Stimulated activated CD8-positive, alpha-beta memory T cell treated with anti-CD3 and anti-CD28 coated beads, Interleukin-7, amount 100 ng/mL, for 1 hour (primary cell): ENCODE measurements around the gene NDUFB2.
"Not testable (repeated sequence)": the region's sequence is repeated elsewhere in the genome, so short reads cannot be mapped to it uniquely, and the experiment has no call there.

Experiments
- DNase-seq, 2 donors: peaks; one replicate each; pipeline ENCODE4 v3.0.0-alpha.2; 2020; ENCODE audit warnings: low read depth in 2 of 2

The NDUFB2 gene

DNA sequence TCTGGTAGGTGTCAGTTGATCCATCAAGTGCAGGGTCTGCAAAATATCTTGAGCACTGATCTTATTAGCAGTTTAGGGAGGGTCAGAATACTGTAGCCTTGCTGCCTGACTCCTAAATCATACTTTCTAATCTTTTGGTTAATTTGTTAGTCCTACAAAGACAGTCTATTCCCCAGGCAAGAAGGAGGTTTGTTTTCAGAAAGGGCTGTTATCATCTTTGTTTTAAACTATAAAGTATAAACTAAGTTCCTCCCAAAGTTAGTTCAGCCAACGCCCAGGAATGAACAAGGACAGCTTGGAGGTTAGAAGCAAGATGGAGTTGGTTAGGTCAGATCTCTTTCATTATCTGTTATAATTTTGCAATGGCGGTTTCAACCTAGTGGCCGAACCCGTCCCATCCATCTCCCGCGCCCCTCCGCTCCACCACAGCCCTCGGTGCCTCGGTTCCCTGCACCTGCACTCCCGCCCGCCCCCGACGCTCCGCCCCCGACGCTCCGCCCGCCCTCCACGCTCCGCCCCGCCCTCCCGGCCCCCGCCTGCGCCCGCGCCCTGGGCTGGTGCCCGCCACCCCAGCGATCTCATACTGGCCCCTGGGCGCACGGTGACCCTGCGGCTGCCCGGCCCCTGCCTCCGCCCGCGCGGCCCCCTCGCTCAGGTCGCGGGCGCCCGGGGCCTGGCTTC lies 24.0 kb upstream of the NDUFB2 start, which contains the start of gene ADCK2:
Gene ADCK2 (plus strand): TSS at position 564 of the 681 bp plus-strand sequence. CDS start 386 bp downstream, outside the sequence.
- peak; percentile 17 to 19 for DNase-seq

DNA sequence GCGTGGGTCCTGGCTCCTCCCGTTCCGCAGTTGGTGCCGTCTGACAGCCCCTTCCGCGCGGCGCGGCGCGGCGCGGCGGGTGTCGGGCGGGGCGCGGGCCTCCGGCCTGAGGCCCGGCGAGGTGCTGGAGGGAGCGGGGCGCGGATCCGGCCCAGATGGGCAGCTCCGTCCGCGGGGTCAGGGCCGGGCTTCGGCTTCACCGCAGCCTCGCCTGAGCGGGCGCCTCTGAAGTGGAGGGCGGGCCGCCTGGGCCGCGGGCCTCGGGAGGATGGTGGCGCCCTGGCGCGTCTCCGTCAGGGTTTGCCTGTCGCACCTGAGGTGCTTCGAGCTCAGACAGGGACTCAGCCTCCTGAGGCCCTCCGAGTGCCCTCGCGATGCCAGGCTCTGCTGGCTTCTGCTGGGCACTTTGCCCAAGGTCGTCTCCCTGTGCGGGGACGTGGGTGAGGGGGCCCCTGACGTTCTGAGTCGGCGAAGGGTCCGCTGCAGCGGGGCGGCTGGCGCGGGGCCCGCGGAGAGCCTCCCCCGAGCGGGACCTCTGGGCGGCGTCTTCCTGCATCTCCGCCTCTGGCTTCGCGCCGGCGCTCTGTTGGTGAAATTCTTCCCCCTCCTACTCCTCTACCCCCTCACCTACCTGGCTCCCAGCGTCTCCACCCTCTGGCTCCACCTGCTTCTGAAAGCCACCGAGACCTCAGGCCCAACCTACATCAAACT lies 23.3 kb upstream of the NDUFB2 start:
- DNase-seq: peak; percentile 9 to 23

DNA sequence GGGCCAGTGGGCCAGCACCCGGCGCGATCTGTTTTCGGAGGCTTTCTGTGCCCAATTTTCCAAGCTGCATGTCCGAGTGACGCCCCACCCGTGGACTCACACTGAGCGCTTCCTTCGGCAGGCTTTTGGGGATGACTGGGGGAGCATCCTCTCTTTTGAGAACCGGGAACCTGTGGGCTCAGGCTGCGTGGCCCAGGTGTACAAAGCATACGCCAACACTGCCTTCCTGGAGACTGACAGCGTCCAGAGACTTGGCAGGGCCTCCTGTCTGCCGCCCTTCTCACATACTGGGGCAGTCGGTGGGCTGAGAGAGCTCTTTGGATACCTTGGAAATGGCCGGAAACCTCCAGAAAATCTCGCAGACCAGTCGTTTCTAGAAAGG lies 22.7 kb upstream of the NDUFB2 start:
- no peak for DNase-seq

GRCh38 chr7:140674356-140674800 lies 22.1 kb upstream of the NDUFB2 start:
- no peak for DNase-seq

- DNase-seq: no peak
Observed at GRCh38 chr7:140674899-140675701, 21.4 kb upstream of the NDUFB2 start.

DNA sequence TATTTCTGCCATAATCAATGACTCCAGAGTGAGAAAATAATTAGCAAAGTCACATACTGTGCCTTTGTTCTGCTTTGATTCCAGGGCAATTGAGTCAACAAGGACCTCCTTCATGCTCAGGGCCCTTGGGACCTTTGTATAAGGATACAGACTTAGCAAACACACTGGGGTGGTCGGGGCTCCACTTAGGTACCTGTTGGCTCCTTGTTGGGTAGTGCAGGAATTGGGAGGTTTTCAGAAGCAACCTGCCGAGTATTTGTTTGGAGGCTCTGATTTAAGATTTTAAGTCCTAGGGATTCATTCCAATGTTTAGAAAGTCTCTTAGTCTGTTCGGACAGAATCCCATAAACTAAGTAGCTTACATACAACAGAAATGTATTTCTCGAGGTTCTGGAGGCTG lies 20.8 kb upstream of the NDUFB2 start:
- DNase-seq: no peak

- DNase-seq: no peak
Observed at GRCh38 chr7:140676306-140676705, 20.2 kb upstream of the NDUFB2 start.

DNA sequence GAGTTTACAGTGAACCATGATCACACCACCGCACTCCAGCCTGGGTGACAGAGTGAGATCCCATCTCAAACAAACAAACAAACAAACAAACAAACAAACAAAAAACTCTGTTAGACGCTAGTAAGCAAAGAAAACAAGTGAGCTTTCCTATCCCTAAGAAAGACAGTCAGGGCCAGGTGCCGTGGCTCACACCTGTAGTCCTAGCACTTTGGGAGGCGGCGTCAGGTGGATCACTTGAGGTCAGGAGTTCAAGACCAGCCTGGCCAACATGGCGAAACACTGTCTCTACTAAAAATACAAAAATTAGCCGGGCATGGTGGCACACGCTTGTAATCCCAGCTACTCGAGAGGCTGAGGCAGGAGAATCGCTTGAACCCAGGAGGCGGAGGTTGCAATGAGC lies 19.6 kb upstream of the NDUFB2 start:
- DNase-seq: not testable (repeated sequence)

- no peak for DNase-seq
Observed at GRCh38 chr7:140677496-140677895, 19.0 kb upstream of the NDUFB2 start.

DNA sequence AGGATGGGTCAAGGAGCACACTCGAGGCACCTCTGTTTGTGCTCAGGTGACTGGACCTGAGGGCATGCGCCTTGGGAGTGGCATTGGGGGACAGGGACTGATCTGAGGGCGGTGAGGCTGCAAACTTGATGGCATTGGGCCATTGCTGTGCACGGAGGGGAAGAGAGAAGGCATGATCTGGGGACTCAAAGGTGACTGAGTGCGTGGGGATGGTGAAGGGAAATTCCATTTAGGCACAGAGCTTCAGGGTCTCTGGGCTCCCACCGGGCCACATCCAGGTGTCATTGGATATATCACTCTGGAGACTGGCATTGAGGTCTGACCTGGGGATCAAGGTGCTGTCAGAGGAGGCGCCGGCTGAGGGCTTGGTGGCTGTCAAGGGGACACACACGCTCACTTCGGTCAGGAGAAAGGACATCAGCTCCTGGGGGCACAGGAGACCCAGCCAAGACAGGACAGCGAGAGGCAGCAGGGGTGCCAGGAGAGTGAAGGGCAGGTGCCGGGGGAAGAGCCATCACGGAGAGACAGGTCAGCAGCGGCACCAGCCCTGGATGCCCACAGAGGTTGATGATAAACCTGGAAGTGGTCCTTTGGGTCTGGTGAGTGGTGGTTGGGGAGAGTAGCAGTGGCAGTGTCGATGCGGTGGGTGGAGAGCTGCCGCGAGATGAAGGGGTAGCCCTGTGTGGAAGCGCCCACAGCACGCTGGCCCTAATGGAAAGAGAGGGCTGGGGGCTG lies 18.3 kb upstream of the NDUFB2 start:
- no peak for DNase-seq

- DNase-seq: no peak
Observed at GRCh38 chr7:140678816-140679130, 17.7 kb upstream of the NDUFB2 start.

GRCh38 chr7:140679186-140679585 lies 17.3 kb upstream of the NDUFB2 start:
- DNase-seq: no peak

DNA sequence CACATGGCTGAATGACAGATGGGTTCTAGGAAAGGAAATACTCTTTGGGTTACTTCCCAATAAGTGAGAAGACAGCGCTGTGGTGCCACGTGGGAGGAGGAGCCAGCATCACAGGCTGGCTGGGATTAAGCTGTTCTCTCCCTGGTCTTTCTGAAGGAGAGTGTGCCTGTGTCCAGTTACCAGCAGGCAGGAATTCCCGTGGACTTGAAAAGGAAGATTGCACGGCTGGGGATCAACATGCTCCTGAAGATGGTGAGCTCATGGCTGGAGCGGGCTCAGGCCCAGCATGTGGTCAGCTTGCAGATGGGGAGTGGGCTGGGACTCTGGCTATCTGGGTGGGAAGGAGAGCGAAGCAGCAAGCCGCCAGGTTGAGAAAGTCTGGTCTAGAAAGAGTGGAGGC lies 15.6 kb upstream of the NDUFB2 start:
- no peak for DNase-seq

- no peak for DNase-seq
Observed at GRCh38 chr7:140681766-140682165, 14.7 kb upstream of the NDUFB2 start.

DNA sequence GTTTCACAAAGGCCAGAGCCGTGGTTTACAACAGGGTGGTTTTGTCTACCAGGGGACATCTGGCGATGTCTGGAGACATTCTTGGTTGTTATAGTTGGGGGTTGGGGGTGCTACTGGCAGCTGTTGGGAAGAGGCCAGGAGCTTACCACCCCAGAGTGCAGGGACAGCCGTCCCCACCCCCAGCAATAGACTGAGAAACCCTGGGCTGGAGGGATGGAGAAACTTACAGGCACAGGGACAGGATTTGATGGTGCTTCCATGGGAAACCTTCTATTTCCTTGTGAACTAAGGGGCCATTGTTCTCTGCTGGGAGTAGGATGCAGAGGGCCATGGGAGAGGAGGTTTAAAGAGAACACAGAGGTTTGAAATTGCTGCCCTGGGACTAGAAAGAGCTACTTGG lies 12.9 kb upstream of the NDUFB2 start:
- DNase-seq: no peak

- no peak for DNase-seq
Observed at GRCh38 chr7:140684066-140684950, 12.2 kb upstream of the NDUFB2 start.

DNA sequence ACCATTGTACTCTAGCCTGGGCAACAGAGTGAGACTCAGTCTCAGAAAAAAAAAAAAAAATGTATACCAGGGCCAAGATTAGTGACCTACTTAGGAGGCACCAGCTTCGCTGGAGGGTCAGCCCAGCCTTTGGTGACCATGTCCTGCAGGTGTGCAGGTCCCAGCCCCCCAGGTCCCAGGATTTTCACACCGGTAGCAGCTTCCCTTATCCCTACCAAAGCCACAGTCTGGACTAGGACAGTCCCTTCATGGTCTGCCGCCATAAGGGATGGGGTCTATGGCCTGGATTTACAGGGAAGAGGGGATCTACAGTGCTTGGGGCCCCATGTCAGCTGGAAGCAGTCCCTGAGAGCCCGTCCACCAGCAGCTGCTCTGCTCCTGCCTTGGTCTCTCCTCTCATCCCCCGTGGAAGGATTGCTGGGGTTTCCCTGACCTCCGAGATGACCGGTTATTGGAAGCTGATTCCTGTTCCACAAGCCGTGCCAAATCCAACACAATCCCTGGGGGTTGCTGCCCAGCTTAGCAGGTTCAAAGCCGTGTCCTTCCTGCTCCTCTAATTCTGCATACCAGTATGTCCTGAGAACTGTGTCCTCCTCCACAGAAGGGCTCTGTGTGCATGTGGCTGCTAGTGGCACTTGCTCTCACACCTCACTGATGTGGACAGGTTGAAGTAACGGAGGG lies 11.0 kb upstream of the NDUFB2 start:
- no peak for DNase-seq

DNA sequence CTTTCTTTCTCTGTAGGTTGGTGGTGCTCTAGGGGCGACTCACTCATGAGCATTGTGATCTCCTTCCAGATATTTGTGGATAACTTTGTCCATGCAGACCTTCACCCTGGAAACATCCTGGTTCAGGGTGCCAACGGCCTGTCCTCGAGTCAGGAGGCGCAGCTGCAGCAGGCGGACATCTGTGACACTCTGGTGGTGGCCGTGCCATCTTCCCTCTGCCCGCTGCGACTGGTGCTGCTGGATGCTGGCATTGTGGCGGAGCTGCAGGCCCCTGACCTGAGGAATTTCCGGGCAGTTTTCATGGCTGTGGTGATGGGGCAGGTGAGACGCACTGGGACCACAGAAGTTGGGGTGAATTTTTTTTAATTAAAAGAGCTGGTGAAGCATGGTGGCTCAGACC lies 9.6 kb upstream of the NDUFB2 start:
- DNase-seq: no peak

- DNase-seq: no peak
Observed at GRCh38 chr7:140688341-140688740, 8.2 kb upstream of the NDUFB2 start.
